Naive thymus-derived CD4-positive, alpha-beta T cell (primary cell): ENCODE data around the gene CALML5. TPM values are rescaled to one million over a fixed set of nuclear protein-coding genes. Genes with fewer than 3 reads are reported as not detected.

Experiments
- ATAC-seq: fragments of 150-1000 bp; cut with Tn5 transposase; 2 replicates; pipeline ENCODE4 v1.10.0; 2021; ENCODE audit warnings: mild to moderate bottlenecking, moderate library complexity
- CTCF ChIA-PET: fragments of 350-600 bp; sonication (Branson Sonifier 250); formaldehyde crosslinking; loops from one replicate; lab custom pipeline; 2021; ENCODE audit warnings: antibody characterized with exemption; lab: Charles Lee
- POLR2A ChIA-PET: fragments of 350-600 bp; sonication (Branson Sonifier 250); formaldehyde crosslinking; loops from one replicate; lab custom pipeline; 2021; ENCODE audit warnings: antibody characterized with exemption, inconsistent platforms; lab: Charles Lee
- DNase-seq, 9 donors: peaks; one replicate each; pipeline versions ENCODE4 v3.0.0 to v3.0.0-alpha.2; 2020 to 2022; ENCODE audit warnings: mixed read lengths in 1 of 9
- H3K27ac ChIP-seq: one replicate; pipeline ENCODE4 v1.7.0; 2013; ENCODE audit warnings: mild to moderate bottlenecking, low read depth, low read length, moderate library complexity
- H3K27me3 ChIP-seq, 2 donors: one replicate each; pipeline ENCODE4 v1.7.0; 2013; ENCODE audit warnings: low read length in 2 of 2, mild to moderate bottlenecking in 2 of 2, moderate library complexity in 2 of 2; ENCODE audit not compliant: control insufficient read depth in 2 of 2, insufficient read depth in 2 of 2
- H3K36me3 ChIP-seq, 3 experiments: 1 replicate in 2 of 3; 2 replicates in 1 of 3; pipeline ENCODE4 v1.7.0; 2013; ENCODE audit warnings: low read length in 3 of 3, mild to moderate bottlenecking in 3 of 3, moderate library complexity in 1 of 3; ENCODE audit not compliant: insufficient read depth in 3 of 3, control insufficient read depth in 2 of 3
- H3K4me1 ChIP-seq, 2 donors: one replicate each; pipeline ENCODE4 v1.7.0; 2013; ENCODE audit warnings: low read length in 2 of 2, mild to moderate bottlenecking in 2 of 2, moderate library complexity in 1 of 2; ENCODE audit not compliant: control insufficient read depth in 2 of 2, insufficient read depth in 2 of 2
- H3K4me3 ChIP-seq: 2 replicates; pipeline ENCODE4 v1.7.0; 2013; ENCODE audit warnings: mild to moderate bottlenecking, low read length
- H3K9me3 ChIP-seq, 3 experiments: 1 replicate in 2 of 3; 2 replicates in 1 of 3; pipeline ENCODE4 v1.7.0; 2013; ENCODE audit warnings: low read length in 3 of 3; ENCODE audit not compliant: control insufficient read depth in 2 of 3
- H3K27ac Mint-ChIP-seq, 9 donors: one replicate each; pipeline ENCODE4 v1.8.0; 2020 to 2022; ENCODE audit warnings: mixed read lengths in 9 of 9, mild to moderate bottlenecking in 8 of 9, moderate library complexity in 5 of 9, inconsistent platforms in 2 of 9
- H3K27me3 Mint-ChIP-seq, 5 donors: one replicate each; pipeline ENCODE4 v1.8.0; 2021 to 2022; ENCODE audit warnings: mixed read lengths in 5 of 5, mild to moderate bottlenecking in 1 of 5
- H3K36me3 Mint-ChIP-seq, 5 donors: one replicate each; pipeline ENCODE4 v1.8.0; 2020 to 2022; ENCODE audit warnings: mixed read lengths in 5 of 5, mild to moderate bottlenecking in 3 of 5, inconsistent platforms in 1 of 5
- H3K4me1 Mint-ChIP-seq, 7 donors: one replicate each; pipeline ENCODE4 v1.8.0; 2020 to 2022; ENCODE audit warnings: mixed read lengths in 7 of 7, mild to moderate bottlenecking in 3 of 7, inconsistent platforms in 1 of 7
- H3K4me3 Mint-ChIP-seq, 10 donors: one replicate each; pipeline ENCODE4 v1.8.0; 2020 to 2022; ENCODE audit warnings: mild to moderate bottlenecking in 10 of 10, mixed read lengths in 10 of 10, moderate library complexity in 6 of 10, inconsistent platforms in 2 of 10
- H3K9me3 Mint-ChIP-seq, 11 donors: one replicate each; pipeline ENCODE4 v1.8.0; 2020 to 2022; ENCODE audit warnings: mixed read lengths in 11 of 11, mild to moderate bottlenecking in 4 of 11, inconsistent platforms in 1 of 11, moderate library complexity in 1 of 11
- intact Hi-C, 2 donors: fragments of 100-400 bp; cut with micrococcal nuclease; formaldehyde crosslinking; loops; one replicate each; pipeline ENCODE4 v1.15.1; 2023
- polyA plus RNA-seq, 2 donors: library from polyadenylated mRNA; unstranded; fragments of 300-500 nt; fragmentation: Illumina TruSeq; gene quantifications; one replicate each; pipeline ENCODE4 v1.2.3, GENCODE V29; 2021
- total RNA-seq, 6 experiments: library from RNA in 5 of 6; stranded (reverse) in 5 of 6; gene quantifications; 1 replicate in 5 of 6; 2 replicates in 1 of 6; pipeline ENCODE4 v1.2.3 and lab custom pipeline; 2021 to 2026

CALML5 gene
- total and polyA plus RNA-seq, 7 experiments from 2014 or later, result not detected

DNA sequence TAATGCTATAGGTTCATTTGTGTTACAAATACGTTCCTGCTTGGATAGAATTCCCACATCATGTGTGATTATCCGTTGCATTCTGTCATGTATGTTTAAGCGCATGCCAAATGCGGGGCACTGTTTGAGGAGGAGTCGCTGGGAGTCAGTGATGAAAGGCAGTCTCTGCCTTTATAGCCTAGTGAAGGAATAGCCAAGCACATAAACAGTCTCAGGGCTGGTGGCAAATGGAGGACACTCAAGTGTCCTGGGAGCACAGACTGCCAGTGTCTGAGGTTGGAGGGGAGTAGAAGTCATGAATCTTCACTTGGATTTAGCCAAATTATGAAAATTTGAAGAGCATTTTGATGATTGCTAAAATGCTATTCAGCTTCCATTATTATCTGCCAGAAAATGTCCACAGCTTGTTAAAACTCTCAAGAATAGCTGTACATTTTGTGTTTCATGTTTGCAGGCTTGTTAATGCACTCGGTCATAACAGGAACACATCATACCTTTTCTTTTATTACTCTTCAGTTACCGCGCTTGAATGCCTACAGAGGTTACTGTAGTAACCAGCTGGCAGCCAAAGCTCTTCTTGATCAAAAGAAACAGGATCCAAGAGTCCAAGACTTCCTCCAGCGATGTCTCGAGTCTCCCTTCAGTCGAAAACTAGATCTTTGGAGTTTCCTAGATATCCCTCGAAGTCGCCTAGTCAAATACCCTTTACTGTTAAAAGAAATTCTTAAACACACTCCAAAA is 45.5 kb downstream of the CALML5 start:
- ATAC-seq (no peak), DNase-seq (no peak)
- Histone ChIP-seq H3K4me3 (no peak overlapping the region), H3K4me1 (peaks cover 0 to 11% of the 10 kb centered on the region in 2 donors), H3K9me3 (no peaks in the 10 kb centered on the region), H3K36me3 (peaks cover 0 to 41% (median 5%) of the 10 kb centered on the region in 3 experiments), H3K27me3 (no peaks in the 10 kb centered on the region), H3K27ac (no peak overlapping the region)
- no peaks in the 10 kb centered on the region for H3K9me3 Mint-ChIP-seq
- intact Hi-C loops, result no loop called here
- H3K27me3 Mint-ChIP-seq, result no peaks in the 10 kb centered on the region
- POLR2A ChIA-PET, result no interaction called here
- H3K4me1 Mint-ChIP-seq, result peaks cover 10 to 43% (median 30%) of the 10 kb centered on the region in 7 donors
- H3K36me3 Mint-ChIP-seq, result peaks cover 3 to 47% (median 35%) of the 10 kb centered on the region in 5 donors
- CTCF ChIA-PET, result no interaction called here
- peak overlapping the region in 3 of 9 donors; percentile 3 to 38 (median 36) for H3K27ac Mint-ChIP-seq
- no peak overlapping the region for H3K4me3 Mint-ChIP-seq

DNA sequence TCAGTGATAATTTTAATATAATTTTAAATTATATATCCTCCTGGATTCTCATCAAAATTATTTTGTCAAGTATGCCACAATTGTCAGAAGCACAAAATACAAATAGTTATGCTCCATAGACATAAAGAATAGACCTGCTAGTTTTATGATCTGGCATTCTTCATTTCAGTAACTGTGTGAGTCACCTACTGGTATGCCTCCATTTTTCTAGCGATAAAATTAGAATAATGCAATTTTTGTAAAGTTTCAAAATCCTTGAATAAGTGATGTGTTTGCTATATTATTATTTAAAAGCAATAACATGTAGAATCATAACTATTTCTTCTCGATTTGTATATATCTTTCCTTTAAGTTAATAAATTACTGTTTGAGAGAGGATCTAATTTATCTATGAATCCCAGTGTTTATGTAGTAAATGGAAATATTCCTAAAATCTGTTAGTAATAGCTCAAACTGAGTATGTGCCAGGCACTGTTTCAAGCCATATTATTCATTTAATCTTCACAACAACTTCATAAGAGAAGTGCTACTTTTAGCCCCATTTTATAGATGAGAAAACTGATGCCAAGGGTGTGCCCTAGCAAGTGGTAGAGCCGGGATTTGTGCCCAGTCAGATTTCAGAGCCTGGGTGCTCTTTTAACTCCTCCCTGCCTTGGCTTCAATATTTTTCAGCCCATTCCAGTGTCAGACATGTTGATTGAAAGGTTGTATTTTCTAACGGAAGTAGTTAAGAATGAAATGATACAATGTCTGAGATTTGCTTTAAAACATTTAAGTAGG is 48.6 kb downstream of the CALML5 start:
- Histone ChIP-seq H3K27me3 (no peaks in the 10 kb centered on the region), H3K4me3 (no peak overlapping the region), H3K9me3 (no peaks in the 10 kb centered on the region), H3K27ac (no peak overlapping the region), H3K36me3 (peaks cover 0 to 32% (median 5%) of the 10 kb centered on the region in 3 experiments), H3K4me1 (peaks cover 0 to 20% of the 10 kb centered on the region in 2 donors)
- peaks cover 11 to 52% (median 41%) of the 10 kb centered on the region in 7 donors for H3K4me1 Mint-ChIP-seq
- H3K27me3 Mint-ChIP-seq, result no peaks in the 10 kb centered on the region
- no peak for DNase-seq
- H3K27ac Mint-ChIP-seq, result peak overlapping the region in 2 of 9 donors; percentile 12 to 32
- POLR2A ChIA-PET, result no interaction called here
- peak overlapping the region in 1 of 10 donors; percentile 65 for H3K4me3 Mint-ChIP-seq
- peaks cover 0 to 3% (median 0%) of the 10 kb centered on the region in 11 donors for H3K9me3 Mint-ChIP-seq
- ATAC-seq, result no peak
- CTCF ChIA-PET, result no interaction called here
- H3K36me3 Mint-ChIP-seq, result peaks cover 3 to 34% (median 20%) of the 10 kb centered on the region in 5 donors
- intact Hi-C loops, result no loop called here

GRCh38 chr10:5449823-5450222 is 49.5 kb downstream of the CALML5 start:
- H3K36me3 Mint-ChIP-seq, result peaks cover 3 to 28% (median 15%) of the 10 kb centered on the region in 5 donors
- no peak for ATAC-seq
- Histone ChIP-seq H3K36me3 (peaks cover 0 to 27% (median 5%) of the 10 kb centered on the region in 3 experiments), H3K27ac (no peak overlapping the region), H3K4me1 (peaks cover 0 to 24% of the 10 kb centered on the region in 2 donors), H3K27me3 (no peaks in the 10 kb centered on the region), H3K9me3 (no peaks in the 10 kb centered on the region), H3K4me3 (no peak overlapping the region)
- H3K9me3 Mint-ChIP-seq, result peaks cover 0 to 3% (median 0%) of the 10 kb centered on the region in 11 donors
- intact Hi-C loops, result loop anchor here (5.0 to 10.0 kb wide), 3 partner anchors 362 to 437 kb away; partner anchors contain the start of genes GDI2 (in 2 of the 2) and ANKRD16 (in 1 of the 2)
- H3K4me3 Mint-ChIP-seq, result peak overlapping the region in 7 of 10 donors; percentile 6 to 70 (median 55)
- POLR2A ChIA-PET, result no interaction called here
- CTCF ChIA-PET, result no interaction called here
- peak overlapping the region in 3 of 9 donors; percentile 51 to 69 (median 59) for H3K27ac Mint-ChIP-seq
- DNase-seq, result no peak
- no peaks in the 10 kb centered on the region for H3K27me3 Mint-ChIP-seq
- H3K4me1 Mint-ChIP-seq, result peaks cover 14 to 61% (median 45%) of the 10 kb centered on the region in 7 donors

DNA sequence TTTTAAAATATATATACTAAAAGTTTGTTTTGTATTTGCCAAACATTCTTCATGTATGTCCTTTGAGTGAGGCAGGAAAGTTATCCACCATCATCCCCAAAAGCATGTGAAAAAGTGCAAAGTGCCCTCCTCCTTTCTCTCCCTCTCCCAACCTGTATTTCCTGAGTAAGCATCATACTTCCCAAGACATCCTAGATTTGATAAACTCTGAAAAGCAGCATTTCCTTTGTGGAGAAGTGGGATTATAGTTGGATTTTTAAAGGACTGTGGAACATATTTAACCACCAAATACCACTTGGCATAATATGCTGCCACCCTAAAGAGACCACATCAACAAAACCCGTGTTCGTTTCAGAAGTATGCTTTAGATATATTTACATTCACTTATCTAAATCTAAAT is 50.1 kb downstream of the CALML5 start:
- POLR2A ChIA-PET, result interaction anchor here (1.8 kb wide), 1 partner anchor 100 kb away, joined by 7 read pairs; no protein-coding TSS in a partner anchor
- Mint-ChIP-seq H3K4me3 (peak overlapping the region in 9 of 10 donors; percentile 20 to 100 (median 71)), H3K4me1 (peaks cover 18 to 67% (median 51%) of the 10 kb centered on the region in 7 donors), H3K36me3 (peaks cover 3 to 26% (median 11%) of the 10 kb centered on the region in 5 donors), H3K9me3 (peaks cover 0 to 3% (median 0%) of the 10 kb centered on the region in 11 donors), H3K27ac (peak overlapping the region in 1 of 9 donors; percentile 10), H3K27me3 (no peaks in the 10 kb centered on the region)
- peaks cover 0 to 24% of the 10 kb centered on the region in 2 donors for H3K4me1 ChIP-seq
- no peaks in the 10 kb centered on the region for H3K27me3 ChIP-seq
- no peaks in the 10 kb centered on the region for H3K9me3 ChIP-seq
- ATAC-seq, result no peak
- H3K4me3 ChIP-seq, result no peak overlapping the region
- H3K27ac ChIP-seq, result no peak overlapping the region
- intact Hi-C loops, result loop anchor here (5.0 to 10.0 kb wide), 3 partner anchors 363 to 438 kb away; partner anchors contain the start of genes GDI2 (in 2 of the 2) and ANKRD16 (in 1 of the 2)
- CTCF ChIA-PET, result no interaction called here
- no peak for DNase-seq
- H3K36me3 ChIP-seq, result peaks cover 0 to 21% (median 5%) of the 10 kb centered on the region in 3 experiments

Other genes starting within 250 kb of the CALML5 start
- gene UCN3, start 134.6 kb downstream of the CALML5 start, total RNA-seq, result not detected
- gene UCN3, start 134.6 kb downstream of the CALML5 start, polyA plus RNA-seq, result not detected
- not detected for gene TUBAL3, start 94.7 kb downstream of the CALML5 start, total RNA-seq
- not detected for gene TUBAL3, start 94.7 kb downstream of the CALML5 start, polyA plus RNA-seq
- 10 to 100 TPM; 31.6 to 61.6 (median 33.2) TPM for gene NET1, start 87.0 kb downstream of the CALML5 start, total RNA-seq
- gene NET1, start 87.0 kb downstream of the CALML5 start, polyA plus RNA-seq, result 10 to 100 TPM; 47.9 to 52.9 TPM
- gene CALML3, start 25.4 kb upstream of the CALML5 start, total RNA-seq, result not detected
- not detected for gene CALML3, start 25.4 kb upstream of the CALML5 start, polyA plus RNA-seq
- 10 to 100 TPM in 4 of 5 experiments, 1 to 10 TPM in 1; 8.0 to 18.3 (median 10.2) TPM for gene ASB13, start 167.0 kb upstream of the CALML5 start, total RNA-seq
- 10 to 100 TPM; 22.8 to 23.4 TPM for gene ASB13, start 167.0 kb upstream of the CALML5 start, polyA plus RNA-seq
- 10 to 100 TPM; 55.0 to 86.5 (median 62.1) TPM for gene TASOR2, start 185.3 kb upstream of the CALML5 start, total RNA-seq
- 10 to 100 TPM; 14.7 to 18.1 TPM for gene TASOR2, start 185.3 kb upstream of the CALML5 start, polyA plus RNA-seq